Measurements from ENCODE around the gene GNAO1.

GRCh38 chr16:56320811-56321558 lies 129.7 kb downstream of the GNAO1 start:
- TF ChIP-seq CTCF (IDR thresholded peaks at IDR 0.05), result no peak
- no peak for TF ChIP-seq POLR2A (IDR thresholded peaks at IDR 0.05)
- no peak for TF ChIP-seq EP300 (IDR thresholded peaks at IDR 0.05)
